ENCODE measurements around the gene PDLIM5. TPM values are rescaled to one million over a fixed set of nuclear protein-coding genes. Genes with fewer than 3 reads are reported as not detected.
A peak's percentile ranks its signal among the peaks of the same experiment; 100 is the strongest.
"Not testable (repeated sequence)": the region's sequence is repeated elsewhere in the genome, so short reads cannot be mapped to it uniquely, and the experiment has no call there.

PDLIM5 gene
- total RNA-seq, 1 experiment from 2014 or later: 158 TPM

DNA sequence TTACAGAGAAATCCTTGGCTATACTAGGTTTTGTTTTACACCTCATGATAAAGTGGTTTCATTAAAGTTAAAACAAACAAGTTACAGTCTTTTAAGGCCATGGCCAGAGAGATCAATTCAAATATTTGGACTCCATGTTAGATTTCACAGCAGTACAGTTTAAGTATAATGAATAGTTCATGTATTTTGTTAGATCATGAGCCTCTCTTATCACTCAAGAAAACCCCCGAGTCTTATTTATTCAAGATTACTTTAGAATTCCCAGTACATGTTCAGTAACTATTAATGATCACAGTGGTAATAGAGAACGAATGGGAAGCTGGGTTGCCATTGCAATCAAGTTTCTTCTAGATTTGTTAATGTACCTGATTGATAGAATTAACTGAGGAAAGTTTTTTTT is 15.2 kb downstream of the PDLIM5 start:
- CTCF ChIA-PET: no interaction called here
- TF ChIP-seq, protein P1, sequence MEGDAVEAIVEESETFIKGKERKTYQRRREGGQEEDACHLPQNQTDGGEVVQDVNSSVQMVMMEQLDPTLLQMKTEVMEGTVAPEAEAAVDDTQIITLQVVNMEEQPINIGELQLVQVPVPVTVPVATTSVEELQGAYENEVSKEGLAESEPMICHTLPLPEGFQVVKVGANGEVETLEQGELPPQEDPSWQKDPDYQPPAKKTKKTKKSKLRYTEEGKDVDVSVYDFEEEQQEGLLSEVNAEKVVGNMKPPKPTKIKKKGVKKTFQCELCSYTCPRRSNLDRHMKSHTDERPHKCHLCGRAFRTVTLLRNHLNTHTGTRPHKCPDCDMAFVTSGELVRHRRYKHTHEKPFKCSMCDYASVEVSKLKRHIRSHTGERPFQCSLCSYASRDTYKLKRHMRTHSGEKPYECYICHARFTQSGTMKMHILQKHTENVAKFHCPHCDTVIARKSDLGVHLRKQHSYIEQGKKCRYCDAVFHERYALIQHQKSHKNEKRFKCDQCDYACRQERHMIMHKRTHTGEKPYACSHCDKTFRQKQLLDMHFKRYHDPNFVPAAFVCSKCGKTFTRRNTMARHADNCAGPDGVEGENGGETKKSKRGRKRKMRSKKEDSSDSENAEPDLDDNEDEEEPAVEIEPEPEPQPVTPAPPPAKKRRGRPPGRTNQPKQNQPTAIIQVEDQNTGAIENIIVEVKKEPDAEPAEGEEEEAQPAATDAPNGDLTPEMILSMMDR (IDR thresholded peaks at IDR 0.05; ENCODE audit: unreplicated experiment): no peak
- no TSS peak for BruUV-seq (replicated peaks)
- Mint-ChIP-seq H3K27me3 (ENCODE audit: insufficient read depth, unreplicated experiment) (no peaks in the 10 kb centered on the region), H3K4me3 (ENCODE audit: unreplicated experiment) (no peak overlapping the region), H3K9me3 (ENCODE audit: unreplicated experiment) (no peaks in the 10 kb centered on the region), H3K4me1 (ENCODE audit: insufficient read depth, unreplicated experiment) (peaks cover 33% of the 10 kb centered on the region), H3K27ac (ENCODE audit: low read depth, unreplicated experiment) (no peak overlapping the region), H3K36me3 (ENCODE audit: insufficient read depth, unreplicated experiment) (peaks cover 59% of the 10 kb centered on the region)
- DNase-seq (ENCODE audit: unreplicated experiment): no peak
- intact Hi-C loops (cut with micrococcal nuclease): no loop called here
- POLR2A ChIA-PET: interaction anchor here (1.8 kb wide), 1 partner anchor 14 kb away, joined by 12 read pairs; no protein-coding TSS in a partner anchor

DNA sequence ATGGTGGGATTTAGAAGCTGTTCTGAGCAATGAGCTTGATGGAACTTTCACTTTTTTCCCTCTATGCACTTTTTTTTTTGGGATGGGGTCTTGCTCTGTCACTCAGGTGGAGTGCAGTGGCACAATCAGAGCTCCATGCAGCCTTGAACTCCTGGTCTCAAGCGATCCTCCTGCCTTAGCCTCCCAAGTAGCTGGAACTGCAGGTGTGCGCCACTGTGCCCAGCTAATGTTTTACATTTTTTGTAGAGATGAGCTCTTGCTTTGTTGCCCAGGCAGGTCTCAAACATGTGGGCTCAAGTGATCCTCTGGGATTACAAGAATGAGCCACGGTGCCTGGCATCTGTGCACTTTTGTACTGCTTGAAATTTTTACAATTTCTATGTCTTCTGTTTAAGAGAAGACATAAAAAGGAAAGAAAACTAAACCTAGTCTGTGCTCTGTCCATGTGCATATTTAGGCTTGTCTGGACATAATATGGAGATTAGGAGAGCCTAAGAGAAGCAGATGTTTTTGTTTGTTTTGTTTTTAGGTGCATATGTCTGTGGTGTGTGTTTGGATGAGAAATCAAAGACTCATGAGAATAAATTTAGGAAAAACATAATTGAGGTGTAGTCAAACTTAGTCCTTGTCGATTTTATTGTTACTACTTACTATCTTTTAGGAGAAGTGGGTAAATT is 16.5 kb downstream of the PDLIM5 start:
- DNase-seq (ENCODE audit: unreplicated experiment): no peak
- TF ChIP-seq, protein P1 (IDR thresholded peaks at IDR 0.05; ENCODE audit: unreplicated experiment): no peak
- POLR2A ChIA-PET: interaction anchor here (1.8 kb wide), 1 partner anchor 15 kb away, joined by 12 read pairs; no protein-coding TSS in a partner anchor
- peak overlapping the region; percentile 3 for H3K27ac Mint-ChIP-seq (ENCODE audit: low read depth, unreplicated experiment)
- H3K4me3 Mint-ChIP-seq (ENCODE audit: unreplicated experiment): no peak overlapping the region
- no TSS peak for BruUV-seq (replicated peaks)
- peaks cover 35% of the 10 kb centered on the region for H3K4me1 Mint-ChIP-seq (ENCODE audit: insufficient read depth, unreplicated experiment)
- H3K36me3 Mint-ChIP-seq (ENCODE audit: insufficient read depth, unreplicated experiment): peaks cover 54% of the 10 kb centered on the region
- intact Hi-C loops (cut with micrococcal nuclease): no loop called here
- H3K9me3 Mint-ChIP-seq (ENCODE audit: unreplicated experiment): no peaks in the 10 kb centered on the region
- CTCF ChIA-PET: interaction anchor here (1.2 kb wide), 1 partner anchor 61 kb away, joined by 4 read pairs; no protein-coding TSS in a partner anchor
- H3K27me3 Mint-ChIP-seq (ENCODE audit: insufficient read depth, unreplicated experiment): no peaks in the 10 kb centered on the region

DNA sequence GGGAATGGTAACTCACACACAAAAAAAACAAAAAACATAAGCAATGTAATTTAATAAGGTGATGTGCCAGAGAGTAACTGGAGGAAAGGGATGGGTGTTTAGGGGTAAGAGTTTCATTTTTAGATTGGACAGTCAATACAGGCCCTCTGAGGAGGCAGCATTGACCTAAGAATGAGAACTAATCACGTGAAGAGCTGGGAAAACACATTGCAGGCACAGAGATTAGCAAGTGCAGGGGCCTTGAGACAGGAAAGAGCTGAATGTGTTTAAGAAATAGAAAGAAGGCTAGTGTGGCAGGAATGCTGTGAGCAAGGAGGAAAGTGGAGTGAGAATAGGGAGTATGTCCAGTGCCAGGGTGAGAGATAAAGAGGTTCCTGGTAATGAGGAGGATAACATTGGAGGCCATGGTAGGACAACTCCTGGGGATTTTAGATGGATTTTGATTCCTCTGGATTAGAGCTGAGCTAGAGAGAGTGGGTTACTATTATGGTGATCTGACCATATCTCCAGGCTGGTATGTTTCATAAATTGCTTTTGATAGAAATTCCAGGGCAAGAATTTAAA is 17.6 kb downstream of the PDLIM5 start:
- H3K9me3 Mint-ChIP-seq (ENCODE audit: unreplicated experiment): no peaks in the 10 kb centered on the region
- peak overlapping the region; percentile 3 for H3K27ac Mint-ChIP-seq (ENCODE audit: low read depth, unreplicated experiment)
- DNase-seq (ENCODE audit: unreplicated experiment): no peak
- H3K36me3 Mint-ChIP-seq (ENCODE audit: insufficient read depth, unreplicated experiment): peaks cover 51% of the 10 kb centered on the region
- no TSS peak for BruUV-seq (replicated peaks)
- CTCF ChIA-PET: no interaction called here
- intact Hi-C loops (cut with micrococcal nuclease): no loop called here
- H3K4me1 Mint-ChIP-seq (ENCODE audit: insufficient read depth, unreplicated experiment): peaks cover 25% of the 10 kb centered on the region
- no peak overlapping the region for H3K4me3 Mint-ChIP-seq (ENCODE audit: unreplicated experiment)
- H3K27me3 Mint-ChIP-seq (ENCODE audit: insufficient read depth, unreplicated experiment): no peaks in the 10 kb centered on the region
- TF ChIP-seq, protein P1 (IDR thresholded peaks at IDR 0.05; ENCODE audit: unreplicated experiment): no peak
- POLR2A ChIA-PET: interaction anchor here (0.7 to 1.7 kb wide), 4 partner anchors 14 to 20 kb away, joined by 3 to 5 read pairs (median 4); no protein-coding TSS in a partner anchor

DNA sequence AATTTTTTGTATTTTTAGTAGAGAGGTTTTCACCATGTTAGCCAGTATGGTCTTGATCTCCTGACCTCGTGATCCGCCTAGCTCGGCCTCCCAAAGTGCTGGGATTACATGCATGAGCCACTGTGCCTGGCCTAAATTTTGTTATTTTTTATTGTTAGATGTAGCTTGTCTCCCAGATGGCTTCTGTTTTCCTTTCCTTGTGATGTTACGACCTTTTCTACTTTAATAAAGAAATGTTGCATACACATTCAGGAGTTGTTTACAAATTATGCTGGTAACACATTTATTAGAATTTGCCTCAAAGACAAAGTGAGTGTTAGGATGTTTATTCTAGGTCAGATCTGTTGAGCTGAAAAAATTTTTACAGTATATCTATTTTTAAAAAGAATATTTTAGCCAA is 18.4 kb downstream of the PDLIM5 start:
- H3K36me3 Mint-ChIP-seq (ENCODE audit: insufficient read depth, unreplicated experiment): peaks cover 51% of the 10 kb centered on the region
- intact Hi-C loops (cut with micrococcal nuclease): no loop called here
- H3K4me1 Mint-ChIP-seq (ENCODE audit: insufficient read depth, unreplicated experiment): peaks cover 25% of the 10 kb centered on the region
- BruUV-seq (replicated peaks): no TSS peak
- TF ChIP-seq, protein P1 (IDR thresholded peaks at IDR 0.05; ENCODE audit: unreplicated experiment): no peak
- ChIA-PET POLR2A (interaction anchor here (0.7 to 1.9 kb wide), 6 partner anchors 11 to 1518 kb away, joined by 3 to 9 read pairs (median 4); no protein-coding TSS in a partner anchor), CTCF (no interaction called here)
- no peak overlapping the region for H3K4me3 Mint-ChIP-seq (ENCODE audit: unreplicated experiment)
- H3K27ac Mint-ChIP-seq (ENCODE audit: low read depth, unreplicated experiment): no peak overlapping the region
- H3K9me3 Mint-ChIP-seq (ENCODE audit: unreplicated experiment): no peaks in the 10 kb centered on the region
- no peaks in the 10 kb centered on the region for H3K27me3 Mint-ChIP-seq (ENCODE audit: insufficient read depth, unreplicated experiment)
- DNase-seq (ENCODE audit: unreplicated experiment): no peak

DNA sequence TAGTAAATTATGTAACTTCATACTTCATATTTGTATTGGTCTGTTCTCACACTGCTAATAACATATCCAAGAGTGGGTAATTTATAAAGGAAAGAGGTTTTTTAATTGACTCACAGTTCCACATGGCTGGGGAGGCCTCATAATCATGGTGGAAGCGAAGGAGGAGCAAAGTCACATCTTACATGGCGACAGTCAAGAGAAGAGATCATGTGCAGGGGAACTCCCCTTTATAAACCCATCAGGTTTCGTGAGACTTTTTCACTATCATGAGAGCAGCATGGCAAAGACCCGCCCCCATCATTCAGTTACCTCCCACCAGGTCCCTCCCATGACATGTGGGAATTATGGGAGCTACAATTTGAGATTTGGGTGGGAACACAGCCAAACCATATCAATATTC is 19.0 kb downstream of the PDLIM5 start:
- H3K27me3 Mint-ChIP-seq (ENCODE audit: insufficient read depth, unreplicated experiment); intact Hi-C loops (cut with micrococcal nuclease); CTCF ChIA-PET; BruUV-seq (replicated peaks); H3K4me3 Mint-ChIP-seq (ENCODE audit: unreplicated experiment); H3K27ac Mint-ChIP-seq (ENCODE audit: low read depth, unreplicated experiment); H3K9me3 Mint-ChIP-seq (ENCODE audit: unreplicated experiment); DNase-seq (ENCODE audit: unreplicated experiment): not testable (repeated sequence)
- POLR2A ChIA-PET: interaction anchor here (0.7 to 1.9 kb wide), 5 partner anchors 11 to 57 kb away, joined by 3 to 9 read pairs (median 5); no protein-coding TSS in a partner anchor
- Mint-ChIP-seq H3K4me1 (ENCODE audit: insufficient read depth, unreplicated experiment) (peaks cover 25% of the 10 kb centered on the region), H3K36me3 (ENCODE audit: insufficient read depth, unreplicated experiment) (peaks cover 48% of the 10 kb centered on the region)

All from MCF 10A (cell line).